GM12873 (cell line): ENCODE data around the gene DAND5.

Source experiments
- CTCF ChIP-seq: IDR thresholded peaks from 2 replicates; pipeline ENCODE4 v1.5.1; 2012; ENCODE audit warnings: low read depth, mild to moderate bottlenecking, moderate library complexity, low read length, control low read depth; ENCODE audit not compliant: insufficient read depth; ENCODE audit errors: missing control alignments

DAND5 gene

GRCh38 chr19:12983091-12983490 is 13.7 kb downstream of the DAND5 start:
- TF ChIP-seq CTCF = no peak

GRCh38 chr19:12983542-12984142 is 14.3 kb downstream of the DAND5 start:
- TF ChIP-seq CTCF = peak; percentile 86

- TF ChIP-seq CTCF = no peak
Observed at GRCh38 chr19:12984143-12984627, 14.8 kb downstream of the DAND5 start.

GRCh38 chr19:12984683-12985048 is 15.3 kb downstream of the DAND5 start:
- TF ChIP-seq CTCF = no peak

GRCh38 chr19:12985049-12985776 is 15.8 kb downstream of the DAND5 start:
- no peak for TF ChIP-seq CTCF

GRCh38 chr19:12986726-12987125 is 17.4 kb downstream of the DAND5 start:
- TF ChIP-seq CTCF = no peak

- no peak for TF ChIP-seq CTCF
Observed at GRCh38 chr19:12987190-12987589, 17.8 kb downstream of the DAND5 start.
